Stimulated activated CD4-positive, alpha-beta T cell treated with anti-CD3 and anti-CD28 coated beads, Interleukin-4, amount 100 ng/mL, for 1 hour (primary cell): Measurements from ENCODE around the gene SF3B2.
"Not testable (repeated sequence)": the region's sequence is repeated elsewhere in the genome, so short reads cannot be mapped to it uniquely, and the experiment has no call there.

Source experiments
- DNase-seq: peaks from one replicate; pipeline ENCODE4 v3.0.0-alpha.2; 2020

The SF3B2 gene

GRCh38 chr11:66052664-66052982 lies 459 bp downstream of the SF3B2 start:
- DNase-seq: no peak

GRCh38 chr11:66055021-66055420 lies 2.9 kb downstream of the SF3B2 start:
- no peak for DNase-seq

GRCh38 chr11:66056501-66056900 lies 4.3 kb downstream of the SF3B2 start:
- no peak for DNase-seq

DNA sequence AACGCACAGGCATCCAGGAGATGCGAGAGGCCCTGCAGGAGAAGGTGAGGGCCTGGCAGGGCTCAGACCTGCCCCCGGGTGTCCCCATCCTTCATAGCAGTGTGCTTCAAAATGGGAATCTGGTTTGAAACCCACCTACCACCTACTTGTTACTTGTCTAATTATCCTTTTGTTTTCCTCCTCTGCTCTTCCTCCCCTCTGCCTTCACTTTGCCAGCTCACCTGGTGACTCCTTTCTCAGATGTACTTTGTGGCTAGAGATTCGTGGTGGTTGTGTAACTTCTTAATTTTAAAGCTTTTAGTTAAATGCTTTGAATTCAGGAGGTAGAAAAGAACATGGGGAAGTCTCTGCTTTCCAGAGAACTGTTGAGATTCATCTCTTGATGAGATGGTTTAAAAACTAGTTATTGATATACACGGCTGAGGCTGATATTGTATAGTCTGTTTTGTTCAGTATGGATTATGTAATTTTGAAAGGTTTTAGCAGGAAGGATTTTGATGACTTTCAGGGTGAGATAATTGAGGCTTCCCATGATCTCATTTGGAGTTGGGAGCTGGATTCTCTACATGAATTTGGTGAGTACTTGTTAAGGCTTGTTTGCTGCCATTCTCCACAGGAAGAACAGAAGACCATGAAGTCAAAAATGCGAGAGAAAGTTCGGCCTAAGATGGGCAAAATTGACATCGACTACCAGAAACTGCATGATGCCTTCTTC lies 8.0 kb downstream of the SF3B2 start:
- DNase-seq: no peak

GRCh38 chr11:66061268-66061667 lies 9.1 kb downstream of the SF3B2 start:
- no peak for DNase-seq

GRCh38 chr11:66062408-66062807 lies 10.2 kb downstream of the SF3B2 start:
- no peak for DNase-seq

- no peak for DNase-seq
These were observed 11.7 kb downstream of the SF3B2 start for GRCh38 chr11:66063900-66064299.

GRCh38 chr11:66064571-66064970 lies 12.4 kb downstream of the SF3B2 start:
- no peak for DNase-seq

- no peak for DNase-seq
These were observed 14.6 kb downstream of the SF3B2 start for GRCh38 chr11:66066751-66067150.

DNA sequence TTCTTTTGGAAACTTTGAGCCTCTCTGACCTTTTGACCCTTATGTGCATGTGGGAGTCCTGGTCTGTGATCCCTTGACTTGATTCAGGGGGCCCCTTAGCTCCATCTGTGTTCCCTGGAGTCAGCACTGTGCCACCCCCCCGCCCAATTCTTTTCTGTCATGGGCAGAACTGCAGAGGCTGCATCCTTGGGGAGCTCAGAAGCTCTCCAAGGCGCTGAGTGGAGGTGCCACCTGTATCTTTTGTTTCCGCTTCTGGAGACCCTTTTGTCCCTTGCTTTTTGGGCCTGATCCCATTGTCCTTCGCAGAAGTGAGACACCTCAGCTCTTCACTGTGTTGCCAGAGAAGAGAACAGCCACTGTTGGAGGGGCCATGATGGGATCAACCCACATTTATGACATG lies 15.5 kb downstream of the SF3B2 start:
- DNase-seq: no peak

- peak; percentile 74 for DNase-seq
These were observed 16.1 kb downstream of the SF3B2 start for GRCh38 chr11:66068154-66068821.

DNA sequence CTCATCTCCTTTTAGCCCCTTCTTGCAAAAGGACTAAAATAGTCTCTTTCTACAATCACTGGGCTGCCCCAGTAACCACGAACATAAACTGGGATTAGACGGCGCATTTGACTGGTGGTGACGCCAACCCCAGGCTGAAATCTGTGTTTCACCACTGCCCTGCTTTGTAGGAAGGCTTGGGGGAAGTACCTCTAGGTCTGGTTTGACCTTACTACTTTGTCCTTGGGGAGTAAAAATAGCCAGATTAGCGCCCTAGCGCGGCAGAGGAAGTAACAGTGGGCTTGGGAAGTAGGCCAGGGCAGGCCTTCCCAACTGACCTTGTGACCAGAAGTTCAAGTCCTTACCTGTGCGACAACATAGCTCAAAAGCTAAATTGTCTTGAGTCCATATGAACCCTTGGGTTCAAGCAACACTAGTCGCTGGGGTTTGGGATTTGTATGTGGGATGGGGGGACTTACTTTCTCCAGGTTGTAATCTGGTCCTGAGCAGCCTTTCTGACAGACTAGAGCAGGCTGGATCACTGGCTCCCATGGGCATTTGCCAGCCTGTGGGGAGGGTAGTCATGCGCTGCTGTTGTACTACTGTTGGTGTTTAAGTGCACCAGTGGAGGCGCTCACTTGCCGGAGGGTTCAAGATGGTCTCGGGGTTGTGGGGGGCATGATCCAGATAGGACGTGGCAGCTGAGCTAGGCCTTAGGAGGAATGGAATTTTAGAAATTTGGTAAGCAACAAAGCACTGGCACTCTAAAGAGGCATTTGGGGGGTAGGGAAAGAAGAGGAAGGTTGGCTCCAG lies 17.0 kb downstream of the SF3B2 start:
- peak; percentile 36 for DNase-seq

DNA sequence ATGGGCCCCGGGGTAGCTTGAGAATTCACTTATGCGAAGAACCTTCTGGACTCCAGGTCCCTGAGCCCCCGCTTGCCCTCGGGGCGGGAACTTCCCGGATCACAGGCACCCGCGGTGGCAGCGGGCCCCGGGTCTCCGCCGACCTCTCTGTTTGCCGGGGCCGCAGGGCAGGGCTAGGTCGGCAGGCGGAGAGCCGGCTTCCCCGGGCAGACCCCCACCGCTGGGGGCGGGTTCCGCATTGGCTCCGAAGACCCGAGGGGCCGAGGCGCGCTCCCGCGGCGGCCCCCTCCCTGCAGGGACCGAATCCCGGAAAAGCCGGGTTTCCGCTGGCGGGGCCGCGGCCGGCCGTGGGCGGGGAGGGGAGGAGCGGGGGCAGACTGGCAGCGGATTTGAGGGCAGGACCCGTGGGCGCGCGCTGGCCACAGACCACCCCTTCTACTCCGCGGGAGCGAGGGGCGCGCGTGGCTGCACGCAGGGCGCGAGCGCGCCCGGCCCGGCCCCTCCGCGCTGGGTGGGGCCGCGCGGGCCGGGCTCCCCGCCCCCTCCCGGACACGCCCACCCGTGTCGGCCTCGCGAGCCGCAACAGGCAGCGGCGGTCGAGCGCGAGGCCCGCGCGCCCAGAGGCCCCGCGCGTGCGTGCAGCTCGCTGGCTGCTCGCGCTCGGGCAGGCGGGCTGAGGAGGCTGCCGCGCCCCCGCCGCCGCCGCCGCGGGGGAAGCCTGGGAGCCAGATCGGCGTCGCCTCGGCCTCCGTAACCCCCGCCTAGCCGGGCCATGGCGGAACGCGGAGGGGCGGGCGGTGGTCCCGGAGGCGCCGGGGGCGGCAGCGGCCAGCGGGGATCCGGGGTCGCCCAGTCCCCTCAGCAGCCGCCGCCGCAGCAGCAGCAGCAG lies 17.8 kb downstream of the SF3B2 start, which contains the start of gene PACS1:
Gene PACS1, plus strand, starts transcription at position 558 of the 889 bp plus-strand sequence. Its CDS starts 215 bp downstream, at position 773.
- DNase-seq: peak; percentile 73

GRCh38 chr11:66070604-66071380 lies 18.6 kb downstream of the SF3B2 start:
- DNase-seq: peak; percentile 32

DNA sequence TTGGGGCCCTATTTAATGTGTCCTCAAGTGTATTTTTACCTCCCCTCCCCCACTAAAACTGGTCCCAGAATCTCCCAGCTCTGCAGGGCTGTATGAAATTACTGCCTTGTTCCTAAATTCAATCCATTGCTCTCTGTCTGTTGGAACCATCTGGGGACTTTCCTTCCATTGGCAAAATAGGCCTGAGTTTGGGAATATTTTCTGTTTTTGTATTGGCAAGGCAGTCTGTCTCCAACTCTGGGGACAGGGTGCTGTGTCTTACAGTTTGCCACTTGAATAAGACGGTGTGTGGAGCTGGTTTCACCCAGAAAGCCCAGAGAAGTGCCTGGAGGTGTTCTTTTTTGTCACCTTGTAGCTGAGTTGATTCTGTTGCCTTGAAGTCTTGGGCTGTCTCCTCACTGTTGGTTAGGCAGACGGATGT lies 19.2 kb downstream of the SF3B2 start:
- no peak for DNase-seq

- DNase-seq: no peak
These were observed 19.9 kb downstream of the SF3B2 start for GRCh38 chr11:66072081-66072480.

- no peak for DNase-seq
These were observed 20.4 kb downstream of the SF3B2 start for GRCh38 chr11:66072518-66072917.

- DNase-seq: no peak
These were observed 21.5 kb downstream of the SF3B2 start for GRCh38 chr11:66073669-66074068.

DNA sequence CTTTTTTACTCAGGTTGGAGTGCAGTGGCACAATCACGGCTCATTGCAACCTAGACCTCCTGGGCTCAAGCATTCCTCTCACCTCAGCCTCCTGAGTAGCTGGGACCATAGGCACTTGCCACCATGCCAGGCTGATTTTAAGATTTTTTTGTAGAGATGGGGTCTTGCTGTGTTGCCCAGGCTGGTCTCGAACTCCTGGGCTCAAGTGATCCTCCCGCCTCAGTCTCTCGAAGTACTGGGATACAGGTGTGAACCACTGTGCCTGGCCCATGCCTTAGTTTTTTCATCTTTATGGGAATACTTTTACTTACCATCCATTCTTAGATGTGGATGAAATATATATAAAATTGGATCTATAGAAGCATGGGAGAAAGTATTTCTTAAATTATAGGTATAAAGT lies 23.1 kb downstream of the SF3B2 start:
- no peak for DNase-seq

DNA sequence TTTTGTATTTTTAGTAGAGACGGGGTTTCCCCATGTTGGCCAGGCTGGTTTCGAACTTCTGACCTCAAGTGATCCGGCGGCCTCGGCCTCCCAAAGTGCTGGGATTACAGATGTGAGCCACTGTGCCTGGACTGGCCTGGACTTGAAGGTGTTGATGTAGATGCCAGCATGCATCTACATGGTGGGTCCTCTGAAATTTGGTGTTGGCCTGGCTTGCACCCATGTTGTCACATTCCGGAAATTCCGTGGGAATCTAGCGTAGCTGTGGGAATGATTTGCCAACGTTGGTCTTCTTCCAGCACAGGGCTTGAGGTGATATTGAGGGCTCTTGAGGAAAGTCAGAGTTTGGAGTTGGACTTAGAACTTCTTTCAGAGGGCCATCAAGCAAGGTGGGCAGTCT lies 24.4 kb downstream of the SF3B2 start:
- no peak for DNase-seq

- DNase-seq: no peak
These were observed 25.8 kb downstream of the SF3B2 start for GRCh38 chr11:66077927-66078326.

GRCh38 chr11:66078949-66079348 lies 26.8 kb downstream of the SF3B2 start:
- not testable (repeated sequence) for DNase-seq
